OCI-LY3 (cell line): ENCODE data around the gene DNAJB8.

Experiments used
- CTCF ChIP-seq: fragments of 200-600, 300-600 bp; sonication (generic); IDR thresholded peaks from 2 replicates; pipeline ENCODE4 v1.5.1; 2014; ENCODE audit warnings: antibody characterized with exemption, low read length, low read depth
- EZH2phosphoT487 ChIP-seq: fragments of 200-600 bp; shearing (Covaris generic); IDR thresholded peaks from 2 replicates; pipeline ENCODE4 v1.6.1; 2018; ENCODE audit warnings: antibody characterized with exemption, mixed run types, low read depth

- TF ChIP-seq CTCF (no peak), EZH2phosphoT487 (no peak)
Measured at GRCh38 chr3:128476659-128477058, 10.0 kb upstream of the DNAJB8 start.
